ENCODE data around the gene BCO1.

The BCO1 gene

DNA sequence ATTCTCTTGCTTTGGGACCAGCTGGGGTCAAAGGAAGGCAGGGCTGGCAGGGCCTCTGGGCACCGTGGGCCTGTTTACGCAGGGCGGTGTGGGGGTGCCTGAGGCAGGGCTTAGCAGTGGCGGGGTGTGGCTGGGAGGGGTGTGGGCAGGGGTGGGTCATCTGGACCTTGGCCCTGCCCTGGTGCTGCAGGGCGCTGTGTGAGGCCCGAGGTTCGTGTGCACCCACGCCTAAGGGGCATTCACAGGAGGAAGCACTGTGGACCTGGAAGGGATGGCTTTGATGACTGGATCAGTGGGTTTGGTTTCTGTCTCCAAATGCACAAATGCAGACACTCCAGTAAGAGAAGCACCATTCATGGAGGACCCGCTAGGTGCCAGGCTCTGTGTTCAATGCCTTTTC, 37.3 kb downstream of the BCO1 start:
- no peak for DNase-seq (ENCODE audit: low spot score)

- no peak for DNase-seq (ENCODE audit: low spot score)
Observed at GRCh38 chr16:81276323-81276722, 37.8 kb downstream of the BCO1 start.

- DNase-seq (ENCODE audit: low spot score): no peak
Observed at GRCh38 chr16:81277541-81278080, 39.1 kb downstream of the BCO1 start.

- DNase-seq (ENCODE audit: low spot score): no peak
Observed at GRCh38 chr16:81278526-81278925, 40.0 kb downstream of the BCO1 start.

DNA sequence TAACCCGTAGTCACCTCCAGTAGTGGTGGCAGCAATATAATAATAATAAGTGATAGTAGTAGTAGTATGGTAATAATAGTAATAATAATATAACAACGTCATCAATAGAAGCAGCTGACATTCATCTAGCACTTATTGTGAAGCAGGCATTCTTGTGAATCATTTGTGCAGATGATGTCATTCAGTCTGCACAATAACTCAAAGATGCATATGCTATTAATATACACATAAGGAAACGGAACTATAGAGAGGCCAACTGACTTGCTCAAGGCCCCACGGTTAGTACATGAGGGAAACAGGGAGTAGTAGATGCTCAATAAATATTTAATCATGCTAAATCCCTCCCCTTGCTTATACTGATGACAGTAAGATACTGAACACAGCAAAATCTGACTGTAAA, 40.9 kb downstream of the BCO1 start:
- DNase-seq (ENCODE audit: low spot score): no peak

GRCh38 chr16:81280393-81280792, 41.9 kb downstream of the BCO1 start:
- no peak for DNase-seq (ENCODE audit: low spot score)

GRCh38 chr16:81283044-81283443, 44.6 kb downstream of the BCO1 start:
- DNase-seq (ENCODE audit: low spot score): no peak

- DNase-seq (ENCODE audit: low spot score): no peak
Observed at GRCh38 chr16:81284995-81285600, 46.6 kb downstream of the BCO1 start.

- DNase-seq (ENCODE audit: low spot score): no peak
Observed at GRCh38 chr16:81286190-81286589, 47.7 kb downstream of the BCO1 start.

DNA sequence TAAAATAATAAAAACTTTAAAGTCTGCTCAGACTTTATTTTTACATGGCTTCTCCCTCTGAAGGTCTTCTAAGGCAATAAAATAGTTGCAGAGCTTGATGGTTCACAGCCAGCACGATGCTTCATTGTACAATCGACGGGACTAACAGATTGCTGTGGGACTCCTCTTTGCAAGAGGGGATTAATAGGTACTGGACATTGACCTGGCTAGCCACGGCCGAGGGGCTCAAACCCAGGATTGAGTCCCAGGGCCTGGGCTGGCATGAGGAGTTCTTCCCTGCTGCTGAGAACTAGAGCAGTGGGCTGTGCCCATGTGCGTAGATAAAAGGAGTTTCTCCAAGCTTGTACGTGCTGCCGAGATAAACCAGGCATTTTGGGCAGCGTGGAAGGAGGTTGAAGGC, 52.6 kb downstream of the BCO1 start:
- DNase-seq (ENCODE audit: low spot score): no peak

DNA sequence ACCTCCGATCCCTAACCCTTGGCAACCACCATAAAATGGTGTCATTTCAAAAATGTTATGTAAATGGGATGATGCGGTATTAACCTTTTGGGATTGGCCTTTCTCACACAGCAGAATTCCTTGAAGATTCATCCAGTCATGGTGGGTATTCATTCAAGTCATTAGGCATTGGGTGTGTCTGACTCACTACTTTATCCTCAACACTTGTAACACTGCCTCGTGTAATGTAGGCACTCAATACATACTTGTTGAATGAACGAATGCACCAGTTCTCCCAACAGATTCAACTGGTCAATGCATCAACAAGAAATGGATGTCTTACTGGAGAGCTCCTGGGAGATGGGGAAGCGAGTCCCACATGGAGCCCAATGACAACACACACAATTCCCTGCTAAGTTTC, 54.4 kb downstream of the BCO1 start:
- no peak for DNase-seq (ENCODE audit: low spot score)

DNA sequence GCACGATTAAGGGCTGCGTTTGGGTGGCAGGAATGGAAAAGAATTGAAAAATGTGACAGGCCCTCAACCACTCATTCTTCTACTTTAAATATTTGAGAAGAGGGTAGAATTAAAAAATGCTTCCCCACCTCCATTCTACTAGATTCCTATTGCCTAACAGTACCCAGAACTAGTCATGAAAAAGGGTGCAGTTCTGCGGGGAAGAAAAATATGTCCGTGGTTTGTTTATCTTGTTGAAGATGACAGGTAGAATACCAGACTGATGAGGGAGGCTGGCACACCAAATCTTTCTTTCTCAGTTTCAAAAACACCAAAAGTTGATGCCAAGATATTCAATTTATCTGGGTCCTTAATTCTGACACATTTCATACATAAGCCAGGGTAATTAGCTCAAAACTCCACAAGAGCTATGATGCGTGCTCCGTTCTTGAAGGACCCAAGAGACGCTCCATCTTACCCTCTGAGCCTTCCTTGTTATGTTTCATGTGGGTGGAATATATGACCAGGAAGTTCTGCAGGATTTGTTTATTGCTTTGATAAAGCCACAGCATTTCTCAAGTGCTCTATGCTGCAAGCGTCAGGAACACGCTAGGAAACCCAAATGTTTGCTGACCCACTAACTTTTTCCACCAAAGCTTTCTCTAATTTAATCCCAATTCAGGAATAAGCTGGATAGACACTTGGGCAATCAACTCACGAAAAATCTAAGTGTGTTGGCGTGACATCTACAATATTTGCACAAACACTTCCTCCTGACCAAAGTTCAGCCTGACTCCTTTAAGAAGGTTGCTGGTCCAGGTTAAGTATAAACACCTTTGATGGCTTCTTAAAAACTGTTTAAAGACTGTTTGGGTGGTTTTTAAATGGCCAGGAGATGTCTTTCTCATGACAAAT, 55.7 kb downstream of the BCO1 start:
- no peak for DNase-seq (ENCODE audit: low spot score)

- no peak for DNase-seq (ENCODE audit: low spot score)
Observed at GRCh38 chr16:81296631-81297030, 58.1 kb downstream of the BCO1 start.

DNA sequence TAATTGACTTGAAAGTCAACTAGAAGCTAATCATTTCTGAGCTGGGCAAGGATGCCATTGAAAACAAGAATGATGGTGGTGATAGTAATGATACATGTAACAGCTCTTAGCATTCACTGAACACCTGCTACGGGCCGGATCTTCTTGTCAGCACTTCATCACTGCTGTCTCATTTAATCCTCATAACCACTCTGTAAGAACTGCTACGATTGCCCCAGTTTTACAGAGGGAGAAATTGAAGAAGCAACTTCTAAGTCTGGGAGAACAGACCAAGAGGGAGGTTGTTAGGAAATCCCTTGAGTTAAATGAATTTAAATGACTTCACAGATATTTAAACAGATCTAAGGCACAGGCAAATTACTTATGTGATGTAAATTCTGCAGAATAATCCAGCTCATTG, 69.3 kb downstream of the BCO1 start:
- no peak for DNase-seq (ENCODE audit: low spot score)

DNA sequence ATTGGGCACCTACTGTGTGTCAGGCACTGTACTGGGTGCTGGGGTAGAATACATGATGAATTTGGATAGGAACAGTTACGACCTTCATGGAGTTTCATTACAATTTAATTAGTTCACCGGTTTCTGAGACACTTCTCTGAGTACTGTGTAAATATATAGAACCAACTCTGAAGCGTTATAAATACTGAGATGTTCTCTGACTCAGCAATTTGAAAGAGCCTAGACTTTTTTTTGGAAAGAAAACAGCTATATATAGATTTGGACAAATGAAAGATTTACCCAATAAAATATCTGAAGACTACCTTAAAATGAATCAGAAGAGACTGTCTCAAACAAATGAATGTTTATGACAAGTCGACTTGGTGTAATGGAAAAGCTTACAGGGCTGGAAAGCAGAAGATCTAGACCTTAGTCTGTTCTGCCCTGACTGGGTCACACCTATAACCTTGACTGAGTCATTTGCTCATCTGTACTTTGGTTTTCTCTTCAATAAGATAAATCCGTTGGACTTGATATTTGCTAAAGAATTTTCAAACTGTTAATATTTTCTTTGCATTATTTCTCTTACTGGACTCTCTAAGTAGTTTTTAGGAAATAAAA, 71.7 kb downstream of the BCO1 start:
- no peak for DNase-seq (ENCODE audit: low spot score)

- no peak for DNase-seq (ENCODE audit: low spot score)
Observed at GRCh38 chr16:81311762-81312161, 73.3 kb downstream of the BCO1 start.

DNA sequence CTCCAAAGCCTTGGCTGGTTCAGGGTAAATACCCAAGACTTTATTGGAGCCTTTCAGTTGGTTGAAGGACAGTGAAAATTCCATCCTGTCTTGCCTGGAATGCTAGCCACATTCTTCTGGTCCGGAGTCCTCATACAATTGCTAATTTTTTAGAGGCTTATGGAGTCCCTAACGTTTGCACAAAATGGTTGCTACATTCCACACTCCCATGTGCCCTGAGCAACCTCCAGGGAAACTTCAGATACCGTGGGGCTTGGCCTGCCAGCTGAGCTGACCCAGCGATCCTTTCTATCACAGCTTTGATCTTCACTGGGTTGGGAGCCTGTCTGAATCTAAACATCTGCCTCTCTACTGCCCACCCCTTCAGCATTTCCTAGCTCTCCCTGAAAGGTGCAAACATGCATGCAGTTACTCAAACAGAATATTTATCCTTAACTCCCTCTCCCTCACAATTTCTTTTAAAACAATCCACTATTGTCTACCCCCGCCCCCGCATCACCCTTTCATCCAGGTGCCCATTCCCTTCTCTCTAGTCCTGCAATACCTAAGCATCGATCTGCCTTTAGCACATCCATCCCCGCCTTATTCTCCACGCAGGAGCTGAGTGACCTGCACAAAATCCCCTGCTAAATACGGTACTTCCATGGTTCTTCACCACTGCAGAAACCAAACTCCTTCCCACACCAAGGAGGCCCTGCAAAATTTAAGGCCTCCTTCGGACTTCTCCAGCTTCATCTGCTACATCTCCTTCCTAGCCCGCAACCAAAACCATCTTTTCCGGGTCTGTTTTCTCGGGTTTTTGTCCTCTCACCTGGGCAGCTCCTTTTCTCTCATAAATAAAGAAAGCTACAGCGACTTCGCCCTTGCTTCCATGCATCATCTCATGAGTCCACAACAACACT, 75.5 kb downstream of the BCO1 start:
- peak; percentile 39 for DNase-seq (ENCODE audit: low spot score)

DNA sequence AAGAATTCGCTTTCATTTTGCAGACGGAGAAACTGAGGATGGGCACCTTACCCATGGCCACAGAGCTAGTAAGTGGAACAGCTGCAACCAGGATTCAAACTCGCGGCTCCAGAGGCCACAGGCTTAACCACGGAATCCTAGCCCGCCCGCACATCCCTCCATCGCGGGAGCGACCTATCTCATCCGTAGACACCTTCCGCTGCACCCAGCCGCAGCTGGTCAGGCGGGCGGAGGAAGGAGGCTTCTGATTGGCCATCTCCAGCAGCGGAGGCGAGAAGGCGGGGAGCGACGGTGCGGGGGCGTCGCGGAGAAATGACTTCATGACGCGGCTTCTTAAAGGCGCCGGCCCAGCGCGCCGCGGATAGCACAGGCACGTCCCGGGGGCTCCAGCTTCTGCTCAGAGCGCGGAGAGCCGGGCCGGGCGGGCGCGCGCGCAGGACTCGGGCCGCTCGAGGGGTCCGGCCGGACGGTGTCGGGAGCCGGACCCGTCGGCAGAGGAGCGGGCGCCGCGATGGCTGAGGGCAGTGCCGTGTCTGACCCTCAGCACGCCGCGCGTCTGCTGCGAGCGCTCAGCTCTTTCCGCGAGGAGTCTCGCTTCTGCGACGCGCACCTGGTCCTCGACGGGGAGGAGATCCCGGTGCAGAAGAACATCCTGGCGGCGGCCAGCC, 76.2 kb downstream of the BCO1 start, which contains the start of gene GAN:
GAN (plus strand) TSS at position 360 of the 668 bp plus-strand sequence; CDS start at position 512, 152 bp downstream.
- DNase-seq (ENCODE audit: low spot score): peak; percentile 95

DNA sequence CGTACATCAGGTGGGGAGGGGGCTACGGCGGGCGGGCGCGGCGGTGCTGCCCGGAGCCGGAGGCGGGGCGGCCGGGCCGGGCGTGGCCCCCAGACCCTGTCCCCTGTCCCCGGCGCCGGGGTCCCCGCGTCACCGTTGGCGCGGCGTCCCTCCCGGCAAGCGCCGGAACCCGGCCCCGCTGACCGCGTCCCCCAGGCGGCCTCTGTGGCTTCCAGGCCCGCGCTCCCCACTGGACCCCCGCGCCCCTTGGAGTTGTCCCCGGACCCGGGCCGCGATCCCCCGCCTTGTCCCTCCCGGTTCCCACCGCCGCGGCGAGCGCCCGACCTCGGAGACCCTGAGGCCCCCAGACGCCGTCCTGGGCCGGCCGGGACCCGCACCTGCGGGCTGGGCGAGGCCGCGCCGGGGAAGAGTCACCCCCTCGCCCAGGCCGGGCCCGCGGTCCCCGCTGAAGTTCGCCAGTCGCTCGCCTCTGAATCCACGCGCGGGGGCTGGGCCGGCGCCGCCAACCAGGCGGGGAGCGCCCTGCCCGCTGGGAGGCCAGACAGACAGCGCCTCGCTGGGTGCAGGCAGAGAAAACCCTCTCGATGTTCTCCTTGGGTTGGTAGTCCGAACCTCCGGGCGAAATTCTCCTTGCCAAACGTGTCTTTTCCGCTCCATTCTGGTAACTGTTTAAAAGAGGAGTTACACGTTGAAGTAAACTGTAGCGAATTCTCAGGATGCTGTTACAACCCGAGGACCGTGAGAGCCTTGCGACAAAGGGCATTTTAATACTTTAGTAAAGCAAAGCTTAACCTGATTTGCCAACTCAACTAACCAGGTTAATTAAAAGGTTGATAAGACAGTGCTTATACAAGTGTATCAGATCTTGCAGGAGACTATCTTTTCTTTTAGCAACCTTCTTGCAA, 77.0 kb downstream of the BCO1 start:
- peak; percentile 44 for DNase-seq (ENCODE audit: low spot score)

GRCh38 chr16:81316176-81316496, 77.6 kb downstream of the BCO1 start:
- no peak for DNase-seq (ENCODE audit: low spot score)
